Transverse colon (tissue), 4 donors: ENCODE data around the gene SELPLG.

Experiments
- CTCF ChIP-seq, 5 experiments: fragments of 200-600 bp in 3 of 5; fragments of 450-650 bp in 2 of 5; sonication (generic) in 3 of 5; IDR thresholded peaks; 1 replicate in 2 of 5; 2 replicates in 3 of 5; pipeline ENCODE4 v1.5.1; 2016 to 2017; ENCODE audit warnings: antibody characterized with exemption in 5 of 5, inconsistent platforms in 3 of 5, mild to moderate bottlenecking in 2 of 5, moderate library complexity in 1 of 5
- EP300 ChIP-seq: sonication (generic); formaldehyde crosslinking; IDR thresholded peaks from one replicate; pipeline ENCODE4 v1.6.1; 2017; ENCODE audit warnings: antibody characterized with exemption, low read depth
- POLR2A ChIP-seq: fragments of 450-650 bp; IDR thresholded peaks from one replicate; pipeline ENCODE4 v1.6.1; 2016; ENCODE audit warnings: antibody characterized with exemption, mild to moderate bottlenecking, moderate library complexity
- POLR2AphosphoS5 ChIP-seq, 3 donors: sonication (generic); formaldehyde crosslinking; IDR thresholded peaks; one replicate each; pipeline ENCODE4 v1.6.1; 2016; ENCODE audit warnings: antibody characterized with exemption in 3 of 3

DNA sequence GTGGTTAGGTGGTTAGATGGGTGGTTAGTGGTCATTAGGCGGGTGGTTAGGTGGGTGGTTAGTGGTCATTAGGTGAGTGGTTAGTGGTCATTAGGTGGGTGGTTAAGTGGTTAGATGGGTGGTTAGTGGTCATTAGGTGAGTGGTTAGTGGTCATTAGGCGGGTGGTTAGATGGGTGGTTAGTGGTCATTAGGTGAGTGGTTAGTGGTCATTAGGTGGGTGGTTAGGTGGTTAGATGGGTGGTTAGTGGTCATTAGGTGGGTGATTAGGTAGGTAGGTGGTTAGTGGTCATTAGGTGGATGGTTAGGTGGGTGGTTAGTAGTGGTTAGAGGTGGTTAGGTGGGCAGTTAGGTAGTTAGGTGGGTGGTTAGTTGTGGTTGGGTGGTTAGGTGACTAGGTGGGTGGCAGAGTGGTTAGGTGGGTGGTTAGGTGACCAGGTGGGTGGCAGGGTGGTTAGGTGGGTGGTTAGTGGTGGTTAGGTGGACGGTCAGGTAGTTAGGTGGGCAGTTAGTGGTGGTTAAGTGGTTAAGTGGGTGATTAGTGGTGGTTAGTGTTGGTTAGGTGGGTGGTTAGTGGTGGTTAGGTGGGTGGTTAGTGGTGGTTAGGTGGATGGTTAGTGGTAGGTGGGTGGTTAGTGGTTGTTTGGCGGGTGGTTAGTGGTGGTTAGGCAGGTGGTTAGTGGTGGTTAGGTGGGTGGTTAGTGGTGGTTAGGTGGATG, 27.8 kb downstream of the SELPLG start:
- no peak for TF ChIP-seq CTCF (IDR thresholded peaks at IDR 0.05)
- TF ChIP-seq POLR2A, result no peak
- no peak for TF ChIP-seq POLR2AphosphoS5 (IDR thresholded peaks at IDR 0.05)
- TF ChIP-seq EP300, result no peak
